Measurements from ENCODE around the gene RO60.
A peak's percentile ranks its signal among the peaks of the same experiment; 100 is the strongest.
"Not testable (repeated sequence)": the region's sequence is repeated elsewhere in the genome, so short reads cannot be mapped to it uniquely, and the experiment has no call there.

Gene RO60

GRCh38 chr1:193059282-193060114 is at the start of gene RO60, which contains the start of gene UCHL5:
Gene RO60 (plus strand): TSS chr1:193059612. CDS start chr1:193069055, 9,443 bp downstream.
Gene UCHL5 (minus strand): TSS chr1:193059360. CDS start chr1:193059260, 100 bp downstream.
- peak; percentile 97 for DNase-seq

DNA sequence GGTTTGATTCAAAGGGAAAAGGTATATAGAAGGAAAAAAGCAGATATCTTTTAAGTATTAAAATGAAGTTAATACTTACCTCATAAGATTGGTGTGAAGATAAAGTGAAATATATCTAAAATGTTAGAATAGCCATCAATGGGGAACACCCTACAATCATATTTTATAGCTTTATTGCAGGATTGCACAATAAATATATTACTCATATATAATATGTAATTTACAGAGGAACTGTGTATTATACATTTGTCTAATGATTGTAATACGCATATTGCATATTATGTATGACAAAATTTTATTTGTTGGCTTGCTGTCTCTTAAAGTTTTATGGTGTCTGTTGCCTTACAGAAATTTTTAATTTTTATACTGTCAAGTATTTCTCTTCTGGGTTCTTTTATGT is 48.0 kb upstream of the RO60 start:
- no peak for DNase-seq

DNA sequence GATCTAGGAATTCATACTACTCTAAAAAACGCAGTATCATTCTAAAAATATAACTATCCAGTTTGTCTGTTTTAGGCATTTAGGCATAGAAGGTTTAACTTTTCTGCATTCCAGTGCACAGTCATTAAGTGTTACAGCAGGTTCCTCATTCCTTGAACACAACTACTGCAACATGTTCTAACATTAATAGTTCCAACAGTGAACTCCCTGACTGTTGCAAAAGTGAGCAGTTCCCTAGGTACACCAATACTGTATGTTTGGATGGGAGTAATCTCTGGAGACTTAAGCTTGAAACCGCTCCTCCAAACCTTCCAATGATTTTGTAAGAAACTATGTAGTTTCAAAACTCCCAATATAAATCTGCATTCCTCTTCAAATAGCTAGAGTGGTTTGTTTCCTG is 46.4 kb upstream of the RO60 start:
- DNase-seq, result no peak

DNA sequence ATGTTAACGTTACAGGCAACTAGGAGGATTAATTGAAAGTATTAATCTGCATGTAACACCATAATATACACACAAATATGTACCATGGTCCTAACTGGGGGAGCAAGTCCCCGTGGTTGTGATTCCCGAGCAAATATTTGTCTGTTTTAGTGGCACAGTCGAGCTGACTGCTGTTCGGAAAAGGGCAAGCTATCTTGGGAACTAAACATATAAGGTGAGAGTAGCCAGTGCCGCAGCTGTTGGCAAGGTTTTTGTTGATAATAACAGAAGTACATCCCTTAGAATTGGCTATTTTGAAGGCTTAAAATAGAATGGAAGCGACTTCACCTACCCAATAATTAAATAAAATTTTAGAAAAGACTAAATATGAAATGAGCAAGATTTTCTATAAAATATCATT is 45.7 kb upstream of the RO60 start:
- no peak for DNase-seq

DNA sequence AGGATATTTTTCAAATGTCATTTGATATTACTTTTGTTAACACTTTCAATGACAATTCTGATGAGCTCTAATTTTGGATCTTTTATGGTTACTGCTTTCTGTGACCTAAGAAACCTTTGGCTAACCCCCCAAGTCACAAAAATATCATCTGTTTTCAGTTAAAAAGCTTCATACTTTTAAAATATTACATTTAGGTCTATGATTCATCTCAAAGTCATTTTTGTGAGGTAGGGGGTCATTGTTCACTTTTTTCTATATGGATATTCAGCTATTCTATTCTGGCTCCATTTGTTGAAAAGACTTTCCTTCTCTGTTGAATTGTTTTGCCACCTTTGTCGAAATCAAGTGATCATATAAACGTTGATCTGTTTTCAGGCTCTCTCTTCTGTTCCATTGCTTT is 45.0 kb upstream of the RO60 start:
- DNase-seq, result no peak

GRCh38 chr1:193016788-193017187 is 42.6 kb upstream of the RO60 start:
- no peak for DNase-seq

DNA sequence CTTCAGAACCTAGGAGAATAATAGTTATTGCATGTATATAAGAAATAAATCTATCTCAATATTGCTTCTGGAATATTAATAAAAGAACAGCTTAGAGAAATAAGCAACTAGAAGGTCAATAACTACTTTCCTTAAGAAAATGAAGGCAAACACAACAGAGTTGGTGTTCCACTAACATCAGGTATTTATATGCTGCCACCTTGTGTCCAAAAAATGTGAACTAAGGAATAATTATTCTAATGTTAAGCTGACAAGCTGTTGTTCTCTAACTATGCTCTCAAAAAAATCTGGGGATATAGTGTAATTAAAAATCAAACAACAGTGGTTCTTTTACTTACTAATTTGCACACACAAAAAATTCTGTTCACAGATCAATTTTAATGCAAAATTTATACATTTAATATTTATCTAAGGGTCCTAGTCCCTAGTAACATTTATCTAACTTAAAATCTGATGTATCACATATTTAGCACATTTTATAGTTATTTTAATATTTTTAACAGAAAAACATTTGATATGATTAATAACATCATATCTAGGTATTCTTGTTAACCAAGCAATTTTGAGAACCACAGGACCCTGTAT is 39.9 kb upstream of the RO60 start:
- DNase-seq, result peak; percentile 63

DNA sequence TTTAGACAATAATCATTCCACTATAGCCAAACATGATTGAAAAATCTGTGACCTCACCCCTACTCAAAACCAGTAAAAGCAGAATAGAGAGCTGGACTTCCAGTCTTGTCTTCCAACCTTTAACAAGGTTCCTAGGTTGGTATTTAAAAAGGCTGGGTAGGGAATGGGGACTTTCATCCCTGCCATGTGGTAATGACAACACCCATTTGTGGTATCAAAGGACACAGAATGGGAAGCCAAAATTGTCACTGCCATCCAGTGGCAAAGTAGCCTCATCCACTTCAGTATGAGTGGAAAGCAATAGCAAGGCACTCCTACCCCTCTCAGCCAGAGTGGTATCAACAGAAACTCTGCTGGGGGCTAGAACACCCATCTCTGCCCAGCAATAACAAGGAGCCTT is 34.2 kb upstream of the RO60 start:
- DNase-seq, result no peak

DNA sequence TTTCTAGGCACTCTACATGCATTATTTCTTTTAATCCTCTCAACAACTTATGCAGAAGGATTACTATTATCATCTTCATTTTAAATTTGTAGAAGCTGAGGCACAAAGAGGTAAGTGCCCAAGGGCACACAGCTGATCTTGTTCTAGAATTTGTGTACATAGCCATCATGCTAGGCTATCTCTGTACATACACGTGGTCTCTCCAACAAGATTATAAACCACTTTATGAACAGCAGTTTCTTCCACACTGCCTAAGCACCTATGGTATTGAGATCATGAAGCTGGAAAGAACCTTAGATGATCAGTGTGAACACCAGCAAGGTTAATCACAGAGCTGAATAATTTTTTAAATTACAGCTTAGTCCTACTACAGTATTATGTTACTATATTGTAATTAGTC is 29.1 kb upstream of the RO60 start:
- DNase-seq, result no peak

- DNase-seq, result peak; percentile 12
These were observed 28.0 kb upstream of the RO60 start for GRCh38 chr1:193031431-193031830.

GRCh38 chr1:193032643-193033427 is 26.6 kb upstream of the RO60 start:
- not testable (repeated sequence) for DNase-seq

DNA sequence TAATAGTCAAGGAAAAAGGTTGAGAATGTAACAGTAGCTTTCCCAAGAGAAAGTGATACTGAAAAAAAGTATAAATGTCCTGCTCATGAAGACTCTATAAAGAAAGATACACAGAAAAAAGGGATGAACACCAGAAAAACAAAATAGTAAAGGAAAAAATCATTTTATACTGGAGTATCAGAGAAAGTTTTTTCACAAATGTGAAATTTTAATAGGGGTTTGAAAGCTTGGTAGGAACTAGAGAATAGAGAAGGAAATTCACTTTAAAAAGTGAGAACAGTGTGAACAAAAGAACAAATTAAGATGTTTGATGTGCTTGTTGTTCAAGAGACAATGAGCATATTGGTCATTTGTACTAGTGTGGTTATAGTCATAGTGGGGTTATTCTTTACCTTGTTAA is 25.8 kb upstream of the RO60 start:
- DNase-seq, result no peak

DNA sequence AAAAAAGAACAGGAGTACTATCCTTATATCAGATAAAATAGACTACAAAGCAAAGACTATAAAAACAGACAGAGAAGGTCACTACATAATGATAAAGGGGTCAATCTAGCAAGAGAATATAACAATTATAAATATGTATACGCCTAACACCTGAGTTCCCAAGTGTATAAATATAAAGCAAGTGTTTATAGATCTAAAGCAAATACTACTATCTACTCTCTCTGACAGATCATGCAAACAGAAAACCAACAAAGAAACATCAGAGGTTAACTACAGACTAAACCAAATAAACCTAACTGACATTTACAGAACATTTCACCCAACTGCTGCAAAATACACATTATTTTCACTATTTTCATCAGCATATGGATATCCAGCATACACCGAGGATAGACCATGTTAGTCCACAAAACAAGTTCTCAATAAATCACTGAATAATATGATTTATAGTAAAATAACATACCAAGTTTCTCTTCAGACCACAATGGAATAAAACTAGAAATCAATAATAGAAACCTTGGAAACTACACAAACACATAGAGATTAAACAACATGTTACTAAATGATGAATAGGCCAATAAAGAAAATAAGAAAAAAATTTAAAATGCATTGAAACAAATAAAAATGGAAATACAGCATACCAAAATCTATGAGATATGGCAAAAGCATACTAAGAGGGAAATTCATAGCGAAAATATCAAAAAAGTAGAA is 22.9 kb upstream of the RO60 start:
- no peak for DNase-seq

- no peak for DNase-seq
These were observed 19.4 kb upstream of the RO60 start for GRCh38 chr1:193040011-193040410.

DNA sequence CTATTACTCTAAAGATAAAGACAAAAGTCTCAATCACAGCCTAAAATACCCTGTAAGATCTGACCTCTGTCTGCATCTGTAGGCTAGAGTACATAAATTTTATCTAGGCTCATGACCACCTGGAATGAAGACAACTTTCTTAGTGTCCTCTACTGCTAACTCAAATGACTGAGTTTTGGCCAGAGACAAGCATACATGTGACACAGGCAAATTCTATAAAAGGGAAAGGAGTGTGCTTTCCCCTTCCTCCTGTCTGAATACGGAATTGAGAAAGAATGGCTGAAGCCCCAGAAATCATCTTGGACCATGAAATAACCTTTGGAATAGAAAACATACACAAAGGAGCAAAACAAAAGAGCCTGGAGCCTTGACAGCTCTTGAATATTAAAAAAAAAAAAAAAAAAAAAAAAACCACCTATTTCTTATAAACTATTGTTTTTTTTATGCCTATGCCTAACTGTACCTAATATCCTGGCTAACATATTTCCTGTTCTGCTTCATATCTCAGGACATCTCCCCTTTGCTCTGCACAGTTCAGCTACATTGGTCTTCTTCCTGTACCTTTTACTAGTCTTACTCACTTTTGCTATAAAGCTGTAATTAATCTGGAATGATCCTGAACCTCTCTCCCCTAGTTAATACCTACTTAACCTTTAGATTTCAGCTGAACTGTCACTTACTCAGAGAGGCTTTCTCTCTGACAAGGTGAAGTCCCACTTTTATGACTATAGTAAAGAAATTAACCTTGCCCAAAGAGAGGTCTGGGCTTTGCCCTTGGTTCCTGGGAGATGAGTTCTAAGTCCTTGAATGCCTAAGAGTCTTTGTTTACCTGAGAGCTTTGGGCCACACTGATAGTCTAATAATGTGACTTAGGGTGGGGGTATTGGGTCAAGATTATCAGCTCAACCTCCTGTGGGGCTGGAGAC is 16.4 kb upstream of the RO60 start:
- DNase-seq, result no peak

DNA sequence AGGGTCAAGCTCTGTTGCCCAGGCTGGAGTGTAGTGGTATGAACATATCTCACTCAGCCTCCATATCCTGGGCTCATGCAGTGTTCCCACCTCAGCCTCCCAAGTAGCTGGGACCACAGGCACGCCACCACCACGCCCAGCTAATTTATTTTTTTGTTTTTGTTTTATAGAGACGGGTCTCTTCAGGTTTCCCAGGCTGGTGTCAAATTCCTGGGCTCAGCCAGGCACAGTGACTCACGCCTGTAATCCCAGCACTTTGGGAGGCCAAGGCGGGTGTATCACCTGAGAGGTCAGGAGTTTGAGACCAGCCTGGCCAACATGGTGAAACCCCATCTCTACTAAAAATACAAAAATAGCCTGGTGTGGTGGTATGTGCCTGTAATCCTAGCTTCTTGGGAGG is 10.5 kb upstream of the RO60 start:
- not testable (repeated sequence) for DNase-seq

- no peak for DNase-seq
These were observed 5.2 kb upstream of the RO60 start for GRCh38 chr1:193054169-193054675.

GRCh38 chr1:193058529-193059281 is 707 bp upstream of the RO60 start:
- DNase-seq, result peak; percentile 65

DNA sequence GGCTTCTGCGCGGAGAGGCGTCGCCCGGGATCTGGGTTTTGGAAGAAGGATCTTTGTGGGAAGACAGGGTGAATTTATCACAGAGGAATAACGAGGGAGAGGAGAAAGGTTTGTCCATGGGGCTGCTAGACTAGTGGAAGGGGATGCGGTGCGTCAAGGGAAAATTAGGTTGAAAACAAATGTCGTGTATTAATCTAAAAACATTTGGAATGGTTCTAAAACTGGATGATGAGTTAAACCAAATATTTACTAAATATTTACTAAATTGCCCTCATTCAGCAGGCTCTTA is 647 bp downstream of the RO60 start:
- no peak for DNase-seq

DNA sequence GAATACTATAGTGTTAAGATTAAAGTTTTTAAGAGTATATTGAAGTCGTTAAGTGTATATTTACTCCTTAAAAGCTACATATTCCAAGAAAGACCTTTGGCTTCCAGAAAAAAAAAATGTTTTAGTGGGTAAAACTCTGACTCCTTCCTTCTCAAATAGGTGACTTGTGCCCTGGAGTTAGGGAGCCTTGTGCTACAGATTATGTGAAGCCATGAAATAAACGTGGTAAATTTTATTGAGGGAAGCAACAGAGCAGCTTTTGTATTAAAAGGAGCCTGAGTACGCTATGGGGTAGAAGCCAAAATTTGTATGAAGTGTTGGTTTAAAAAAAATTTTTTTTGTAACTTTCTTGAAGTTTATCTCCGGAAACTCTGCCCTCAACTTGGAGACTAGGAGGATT is 994 bp downstream of the RO60 start:
- no peak for DNase-seq

GRCh38 chr1:193060938-193061337 is 1.5 kb downstream of the RO60 start:
- no peak for DNase-seq

All from CD4-positive, alpha-beta T cell treated with Interleukin-21 for 1 hour (primary cell).